ENCODE measurements around the gene TMEM120B. TPM values are rescaled to one million over a fixed set of nuclear protein-coding genes. Genes with fewer than 3 reads are reported as not detected.

TMEM120B gene
- total and polyA plus RNA-seq, 2 experiments from 2014 or later = 4.7 to 10.7 TPM

GRCh38 chr12:121766290-121767039 is 53.9 kb downstream of the TMEM120B start:
- no peak for TF ChIP-seq EZH2phosphoT487 (IDR thresholded peaks at IDR 0.05; ENCODE audit: insufficient read depth, low read depth)
- no peak for TF ChIP-seq EZH2 (IDR thresholded peaks at IDR 0.05; ENCODE audit: insufficient read depth, poor library complexity, severe bottlenecking)
- H4K20me1 ChIP-seq (ENCODE audit: insufficient read depth) = no peaks in the 10 kb centered on the region
- 63 to 64% methylated on average over 5 of the region's 5 CpGs for WGBS, 2 experiments (ENCODE audit: low coverage in 1 of 2, low lambda C conversion rate in 2 of 2, missing lambda C conversion rate in 2 of 2)
- no peaks in the 10 kb centered on the region for H3K36me3 ChIP-seq (ENCODE audit: low read depth)
- H3K9ac ChIP-seq = no peak overlapping the region
- peak overlapping the region; percentile 67; the same call in 1 of the 2 replicates for H3K27ac ChIP-seq
- DNase-seq = peak; percentile 55
- peaks cover 17% of the 10 kb centered on the region; the same call in 1 of the 2 replicates for H3F3A ChIP-seq (ENCODE audit: insufficient read depth)
- H3K4me2 ChIP-seq (ENCODE audit: unreplicated experiment) = no peak overlapping the region
- H3K4me3 ChIP-seq = no peak overlapping the region
- no peaks in the 10 kb centered on the region for H3K79me2 ChIP-seq (ENCODE audit: insufficient read depth)
- H3K4me1 ChIP-seq (ENCODE audit: insufficient read depth) = peaks cover 31% of the 10 kb centered on the region
- no peaks in the 10 kb centered on the region for H3K27me3 ChIP-seq (replicated peaks; ENCODE audit: insufficient read depth)
- in situ Hi-C loops (cut with MboI) = no loop called here
- H3K9me2 ChIP-seq (ENCODE audit: insufficient read depth) = no peaks in the 10 kb centered on the region
- H2AFZ ChIP-seq = no peak overlapping the region
- no peaks in the 10 kb centered on the region for H3K9me3 ChIP-seq (ENCODE audit: low read depth)

- H3F3A ChIP-seq (ENCODE audit: insufficient read depth) = peaks cover 17% of the 10 kb centered on the region; the same call in 1 of the 2 replicates
- DNase-seq = peak; percentile 90
- H3K36me3 ChIP-seq (ENCODE audit: low read depth) = no peaks in the 10 kb centered on the region
- H4K20me1 ChIP-seq (ENCODE audit: insufficient read depth) = no peaks in the 10 kb centered on the region
- H3K9me3 ChIP-seq (ENCODE audit: low read depth) = no peaks in the 10 kb centered on the region
- peak overlapping the region; percentile 31 for H3K4me3 ChIP-seq
- H3K9me2 ChIP-seq (ENCODE audit: insufficient read depth) = no peaks in the 10 kb centered on the region
- H3K4me2 ChIP-seq (ENCODE audit: unreplicated experiment) = peak overlapping the region; percentile 38
- TF ChIP-seq EZH2phosphoT487 (IDR thresholded peaks at IDR 0.05; ENCODE audit: insufficient read depth, low read depth) = no peak
- TF ChIP-seq EZH2 (IDR thresholded peaks at IDR 0.05; ENCODE audit: insufficient read depth, poor library complexity, severe bottlenecking) = no peak
- peak overlapping the region; percentile 60 for H3K9ac ChIP-seq
- H3K79me2 ChIP-seq (ENCODE audit: insufficient read depth) = no peaks in the 10 kb centered on the region
- WGBS, 2 experiments (ENCODE audit: low coverage in 1 of 2, low lambda C conversion rate in 2 of 2, missing lambda C conversion rate in 2 of 2) = 6 to 9% methylated on average over 10 of the region's 10 CpGs
- H3K4me1 ChIP-seq (ENCODE audit: insufficient read depth) = peaks cover 31% of the 10 kb centered on the region
- H2AFZ ChIP-seq = peak overlapping the region; percentile 24
- peak overlapping the region; percentile 67 for H3K27ac ChIP-seq
- H3K27me3 ChIP-seq (replicated peaks; ENCODE audit: insufficient read depth) = no peaks in the 10 kb centered on the region
- in situ Hi-C loops (cut with MboI) = no loop called here
These were observed 55.0 kb downstream of the TMEM120B start for GRCh38 chr12:121767525-121768016.

- H3K4me2 ChIP-seq (ENCODE audit: unreplicated experiment) = no peak overlapping the region
- no peak for DNase-seq
- H3K36me3 ChIP-seq (ENCODE audit: low read depth) = no peaks in the 10 kb centered on the region
- no peak for TF ChIP-seq EZH2phosphoT487 (IDR thresholded peaks at IDR 0.05; ENCODE audit: insufficient read depth, low read depth)
- TF ChIP-seq EZH2 (IDR thresholded peaks at IDR 0.05; ENCODE audit: insufficient read depth, poor library complexity, severe bottlenecking) = no peak
- no peak overlapping the region for H3K9ac ChIP-seq
- peaks cover 31% of the 10 kb centered on the region for H3K4me1 ChIP-seq (ENCODE audit: insufficient read depth)
- no peaks in the 10 kb centered on the region for H3K9me3 ChIP-seq (ENCODE audit: low read depth)
- no peaks in the 10 kb centered on the region for H3K27me3 ChIP-seq (replicated peaks; ENCODE audit: insufficient read depth)
- H3F3A ChIP-seq (ENCODE audit: insufficient read depth) = peaks cover 17% of the 10 kb centered on the region; the same call in 1 of the 2 replicates
- 89% methylated on average over 9 of the region's 9 CpGs for WGBS, 2 experiments (ENCODE audit: low coverage in 1 of 2, low lambda C conversion rate in 2 of 2, missing lambda C conversion rate in 2 of 2)
- H3K79me2 ChIP-seq (ENCODE audit: insufficient read depth) = no peaks in the 10 kb centered on the region
- in situ Hi-C loops (cut with MboI) = no loop called here
- no peak overlapping the region for H2AFZ ChIP-seq
- H4K20me1 ChIP-seq (ENCODE audit: insufficient read depth) = no peaks in the 10 kb centered on the region
- no peaks in the 10 kb centered on the region for H3K9me2 ChIP-seq (ENCODE audit: insufficient read depth)
- no peak overlapping the region for H3K27ac ChIP-seq
- H3K4me3 ChIP-seq = no peak overlapping the region
These were observed 56.8 kb downstream of the TMEM120B start for GRCh38 chr12:121769297-121769830.

- no peaks in the 10 kb centered on the region for H3K36me3 ChIP-seq (ENCODE audit: low read depth)
- H3K9ac ChIP-seq = no peak overlapping the region
- WGBS, 2 experiments (ENCODE audit: low coverage in 1 of 2, low lambda C conversion rate in 2 of 2, missing lambda C conversion rate in 2 of 2) = 88 to 92% methylated on average over 11 of the region's 11 CpGs
- H3K27me3 ChIP-seq (replicated peaks; ENCODE audit: insufficient read depth) = no peaks in the 10 kb centered on the region
- peaks cover 17% of the 10 kb centered on the region; the same call in 1 of the 2 replicates for H3F3A ChIP-seq (ENCODE audit: insufficient read depth)
- no peak for DNase-seq
- no peaks in the 10 kb centered on the region for H3K9me2 ChIP-seq (ENCODE audit: insufficient read depth)
- H3K9me3 ChIP-seq (ENCODE audit: low read depth) = no peaks in the 10 kb centered on the region
- peaks cover 31% of the 10 kb centered on the region for H3K4me1 ChIP-seq (ENCODE audit: insufficient read depth)
- H3K4me2 ChIP-seq (ENCODE audit: unreplicated experiment) = no peak overlapping the region
- no peak for TF ChIP-seq EZH2phosphoT487 (IDR thresholded peaks at IDR 0.05; ENCODE audit: insufficient read depth, low read depth)
- TF ChIP-seq EZH2 (IDR thresholded peaks at IDR 0.05; ENCODE audit: insufficient read depth, poor library complexity, severe bottlenecking) = no peak
- no peak overlapping the region for H3K4me3 ChIP-seq
- no peak overlapping the region for H3K27ac ChIP-seq
- in situ Hi-C loops (cut with MboI) = no loop called here
- H4K20me1 ChIP-seq (ENCODE audit: insufficient read depth) = no peaks in the 10 kb centered on the region
- H2AFZ ChIP-seq = no peak overlapping the region
- no peaks in the 10 kb centered on the region for H3K79me2 ChIP-seq (ENCODE audit: insufficient read depth)
These were observed 57.3 kb downstream of the TMEM120B start for GRCh38 chr12:121769831-121770301.
